ENCODE data around the gene FNTB. TPM values are rescaled to one million over a fixed set of nuclear protein-coding genes. Genes with fewer than 3 reads are reported as not detected.

FNTB gene
- total and polyA plus RNA-seq, 9 of the 15 experiments (the other 6 are each of a cell fraction or from before 2014, with no cell fraction given): 6.9 to 23.2 (median 12.2) TPM

DNA sequence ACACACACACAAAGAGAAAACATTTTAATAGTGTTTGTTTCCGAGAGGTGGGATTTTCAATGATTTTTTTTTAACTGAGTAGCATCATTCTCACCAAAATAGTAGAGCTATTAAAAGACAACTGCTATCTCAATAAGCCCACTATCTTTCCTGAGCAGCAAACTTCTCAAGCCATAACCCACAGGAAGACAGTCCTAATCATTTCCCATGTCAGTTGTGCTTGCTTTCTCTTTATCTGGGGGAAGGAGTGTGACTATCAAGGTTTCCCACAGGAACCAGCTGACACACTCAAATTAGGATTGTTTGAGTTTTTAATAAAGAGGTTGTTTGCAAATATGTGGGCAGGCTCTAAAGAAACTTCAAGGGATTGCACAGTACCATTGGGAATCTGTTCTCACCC lies 120.5 kb downstream of the FNTB start (continued):
- TF ChIP-seq JUN (IDR thresholded peaks at IDR 0.05; ENCODE audit: borderline replicate concordance, low read depth, low read length): no peak
- no peak for TF ChIP-seq JUN (CRISPR knock-in tag; IDR thresholded peaks at IDR 0.05; ENCODE audit: borderline replicate concordance)
- TF ChIP-seq, protein P1, sequence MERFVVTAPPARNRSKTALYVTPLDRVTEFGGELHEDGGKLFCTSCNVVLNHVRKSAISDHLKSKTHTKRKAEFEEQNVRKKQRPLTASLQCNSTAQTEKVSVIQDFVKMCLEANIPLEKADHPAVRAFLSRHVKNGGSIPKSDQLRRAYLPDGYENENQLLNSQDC (CRISPR knock-in tag; IDR thresholded peaks at IDR 0.05): no peak
- peak; percentile 68 for TF ChIP-seq HDAC3 (IDR thresholded peaks at IDR 0.05; ENCODE audit: borderline replicate concordance, partially characterized antibody)
- no peak for TF ChIP-seq SUPT5H (IDR thresholded peaks at IDR 0.05)
- TF ChIP-seq, protein P2, sequence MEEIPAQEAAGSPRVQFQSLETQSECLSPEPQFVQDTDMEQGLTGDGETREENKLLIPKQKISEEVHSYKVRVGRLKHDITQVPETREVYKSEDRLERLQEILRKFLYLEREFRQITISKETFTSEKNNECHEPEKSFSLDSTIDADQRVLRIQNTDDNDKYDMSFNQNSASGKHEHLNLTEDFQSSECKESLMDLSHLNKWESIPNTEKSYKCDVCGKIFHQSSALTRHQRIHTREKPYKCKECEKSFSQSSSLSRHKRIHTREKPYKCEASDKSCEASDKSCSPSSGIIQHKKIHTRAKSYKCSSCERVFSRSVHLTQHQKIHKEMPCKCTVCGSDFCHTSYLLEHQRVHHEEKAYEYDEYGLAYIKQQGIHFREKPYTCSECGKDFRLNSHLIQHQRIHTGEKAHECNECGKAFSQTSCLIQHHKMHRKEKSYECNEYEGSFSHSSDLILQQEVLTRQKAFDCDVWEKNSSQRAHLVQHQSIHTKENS (CRISPR knock-in tag; IDR thresholded peaks at IDR 0.05): no peak
- TF ChIP-seq NR1H2 (CRISPR knock-in tag; IDR thresholded peaks at IDR 0.05): no peak
- peak; percentile 68 for TF ChIP-seq RNF2 (IDR thresholded peaks at IDR 0.05)
- TF ChIP-seq MIER1 (IDR thresholded peaks at IDR 0.05; ENCODE audit: low read depth): no peak
- TF ChIP-seq, protein P3, sequence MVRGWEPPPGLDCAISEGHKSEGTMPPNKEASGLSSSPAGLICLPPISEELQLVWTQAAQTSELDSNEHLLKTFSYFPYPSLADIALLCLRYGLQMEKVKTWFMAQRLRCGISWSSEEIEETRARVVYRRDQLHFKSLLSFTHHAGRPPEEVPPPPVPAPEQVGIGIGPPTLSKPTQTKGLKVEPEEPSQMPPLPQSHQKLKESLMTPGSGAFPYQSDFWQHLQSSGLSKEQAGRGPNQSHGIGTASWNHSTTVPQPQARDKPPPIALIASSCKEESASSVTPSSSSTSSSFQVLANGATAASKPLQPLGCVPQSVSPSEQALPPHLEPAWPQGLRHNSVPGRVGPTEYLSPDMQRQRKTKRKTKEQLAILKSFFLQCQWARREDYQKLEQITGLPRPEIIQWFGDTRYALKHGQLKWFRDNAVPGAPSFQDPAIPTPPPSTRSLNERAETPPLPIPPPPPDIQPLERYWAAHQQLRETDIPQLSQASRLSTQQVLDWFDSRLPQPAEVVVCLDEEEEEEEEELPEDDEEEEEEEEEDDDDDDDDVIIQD (CRISPR knock-in tag; IDR thresholded peaks at IDR 0.05): no peak
- TF ChIP-seq, protein P4, sequence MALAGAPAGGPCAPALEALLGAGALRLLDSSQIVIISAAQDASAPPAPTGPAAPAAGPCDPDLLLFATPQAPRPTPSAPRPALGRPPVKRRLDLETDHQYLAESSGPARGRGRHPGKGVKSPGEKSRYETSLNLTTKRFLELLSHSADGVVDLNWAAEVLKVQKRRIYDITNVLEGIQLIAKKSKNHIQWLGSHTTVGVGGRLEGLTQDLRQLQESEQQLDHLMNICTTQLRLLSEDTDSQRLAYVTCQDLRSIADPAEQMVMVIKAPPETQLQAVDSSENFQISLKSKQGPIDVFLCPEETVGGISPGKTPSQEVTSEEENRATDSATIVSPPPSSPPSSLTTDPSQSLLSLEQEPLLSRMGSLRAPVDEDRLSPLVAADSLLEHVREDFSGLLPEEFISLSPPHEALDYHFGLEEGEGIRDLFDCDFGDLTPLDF (CRISPR knock-in tag; IDR thresholded peaks at IDR 0.05): no peak
- TF ChIP-seq MEIS2 (IDR thresholded peaks at IDR 0.05; ENCODE audit: partially characterized antibody): peak; percentile 34
- no peak for TF ChIP-seq ETS2 (tag; IDR thresholded peaks at IDR 0.05; ENCODE audit: borderline replicate concordance, poor library complexity, severe bottlenecking)
- TF ChIP-seq NFE2 (IDR thresholded peaks at IDR 0.05; ENCODE audit: low read depth): no peak
- TF ChIP-seq, protein P5, sequence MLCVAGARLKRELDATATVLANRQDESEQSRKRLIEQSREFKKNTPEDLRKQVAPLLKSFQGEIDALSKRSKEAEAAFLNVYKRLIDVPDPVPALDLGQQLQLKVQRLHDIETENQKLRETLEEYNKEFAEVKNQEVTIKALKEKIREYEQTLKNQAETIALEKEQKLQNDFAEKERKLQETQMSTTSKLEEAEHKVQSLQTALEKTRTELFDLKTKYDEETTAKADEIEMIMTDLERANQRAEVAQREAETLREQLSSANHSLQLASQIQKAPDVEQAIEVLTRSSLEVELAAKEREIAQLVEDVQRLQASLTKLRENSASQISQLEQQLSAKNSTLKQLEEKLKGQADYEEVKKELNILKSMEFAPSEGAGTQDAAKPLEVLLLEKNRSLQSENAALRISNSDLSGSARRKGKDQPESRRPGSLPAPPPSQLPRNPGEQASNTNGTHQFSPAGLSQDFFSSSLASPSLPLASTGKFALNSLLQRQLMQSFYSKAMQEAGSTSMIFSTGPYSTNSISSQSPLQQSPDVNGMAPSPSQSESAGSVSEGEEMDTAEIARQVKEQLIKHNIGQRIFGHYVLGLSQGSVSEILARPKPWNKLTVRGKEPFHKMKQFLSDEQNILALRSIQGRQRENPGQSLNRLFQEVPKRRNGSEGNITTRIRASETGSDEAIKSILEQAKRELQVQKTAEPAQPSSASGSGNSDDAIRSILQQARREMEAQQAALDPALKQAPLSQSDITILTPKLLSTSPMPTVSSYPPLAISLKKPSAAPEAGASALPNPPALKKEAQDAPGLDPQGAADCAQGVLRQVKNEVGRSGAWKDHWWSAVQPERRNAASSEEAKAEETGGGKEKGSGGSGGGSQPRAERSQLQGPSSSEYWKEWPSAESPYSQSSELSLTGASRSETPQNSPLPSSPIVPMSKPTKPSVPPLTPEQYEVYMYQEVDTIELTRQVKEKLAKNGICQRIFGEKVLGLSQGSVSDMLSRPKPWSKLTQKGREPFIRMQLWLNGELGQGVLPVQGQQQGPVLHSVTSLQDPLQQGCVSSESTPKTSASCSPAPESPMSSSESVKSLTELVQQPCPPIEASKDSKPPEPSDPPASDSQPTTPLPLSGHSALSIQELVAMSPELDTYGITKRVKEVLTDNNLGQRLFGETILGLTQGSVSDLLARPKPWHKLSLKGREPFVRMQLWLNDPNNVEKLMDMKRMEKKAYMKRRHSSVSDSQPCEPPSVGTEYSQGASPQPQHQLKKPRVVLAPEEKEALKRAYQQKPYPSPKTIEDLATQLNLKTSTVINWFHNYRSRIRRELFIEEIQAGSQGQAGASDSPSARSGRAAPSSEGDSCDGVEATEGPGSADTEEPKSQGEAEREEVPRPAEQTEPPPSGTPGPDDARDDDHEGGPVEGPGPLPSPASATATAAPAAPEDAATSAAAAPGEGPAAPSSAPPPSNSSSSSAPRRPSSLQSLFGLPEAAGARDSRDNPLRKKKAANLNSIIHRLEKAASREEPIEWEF (CRISPR knock-in tag; IDR thresholded peaks at IDR 0.05): no peak
- TF ChIP-seq, protein P6, sequence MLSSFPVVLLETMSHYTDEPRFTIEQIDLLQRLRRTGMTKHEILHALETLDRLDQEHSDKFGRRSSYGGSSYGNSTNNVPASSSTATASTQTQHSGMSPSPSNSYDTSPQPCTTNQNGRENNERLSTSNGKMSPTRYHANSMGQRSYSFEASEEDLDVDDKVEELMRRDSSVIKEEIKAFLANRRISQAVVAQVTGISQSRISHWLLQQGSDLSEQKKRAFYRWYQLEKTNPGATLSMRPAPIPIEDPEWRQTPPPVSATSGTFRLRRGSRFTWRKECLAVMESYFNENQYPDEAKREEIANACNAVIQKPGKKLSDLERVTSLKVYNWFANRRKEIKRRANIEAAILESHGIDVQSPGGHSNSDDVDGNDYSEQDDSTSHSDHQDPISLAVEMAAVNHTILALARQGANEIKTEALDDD (IDR thresholded peaks at IDR 0.05): peak; percentile 33; the same call in 1 of the 2 replicates
- no peak for TF ChIP-seq PRPF4 (IDR thresholded peaks at IDR 0.05; ENCODE audit: insufficient read depth, low read depth, low read length, poor library complexity, severe bottlenecking)
- no peak for TF ChIP-seq YBX1 (IDR thresholded peaks at IDR 0.05)
- no peak for TF ChIP-seq ZNF76 (CRISPR knock-in tag; IDR thresholded peaks at IDR 0.05; ENCODE audit: borderline replicate concordance)

Measured in K562 (cell line).